ENCODE data around the gene BARX1.

The BARX1 gene

DNA sequence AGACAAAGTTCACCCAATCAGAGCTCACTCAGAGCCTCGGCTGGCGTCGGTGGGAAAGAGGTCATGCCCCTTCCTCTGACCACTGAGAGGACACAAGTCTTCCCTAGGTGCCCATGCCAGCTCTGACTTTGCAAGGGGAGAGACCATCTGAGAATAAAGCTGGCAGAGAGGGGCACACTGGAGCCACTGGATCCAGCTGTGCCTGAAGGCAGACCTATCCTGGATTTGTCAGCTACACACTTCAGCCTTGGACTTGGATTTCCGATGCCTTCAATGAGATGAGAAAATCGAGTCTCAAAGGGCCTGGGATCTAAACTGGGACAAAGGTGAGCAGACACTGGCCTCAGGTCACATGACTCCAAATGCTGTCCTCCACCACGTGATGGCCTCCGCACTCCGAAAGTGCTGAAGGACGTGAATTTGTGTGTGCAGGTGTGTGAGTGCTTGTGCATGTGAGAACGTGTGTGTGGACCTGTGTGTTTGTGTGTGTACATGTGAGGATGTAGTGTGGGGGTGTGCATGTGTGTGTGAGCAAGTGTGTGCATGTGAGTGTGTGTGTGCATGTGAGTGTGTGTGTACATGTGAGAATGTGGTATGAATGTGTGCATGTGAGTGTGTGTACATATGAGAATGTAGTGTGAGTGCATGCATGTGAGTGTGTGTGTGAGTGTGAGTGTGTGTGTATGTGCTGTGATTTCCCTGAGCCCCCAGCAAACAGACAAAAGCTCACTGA is 37.9 kb downstream of the BARX1 start:
- DNase-seq (ENCODE audit: low read depth in 2 of 2), result no peak

DNA sequence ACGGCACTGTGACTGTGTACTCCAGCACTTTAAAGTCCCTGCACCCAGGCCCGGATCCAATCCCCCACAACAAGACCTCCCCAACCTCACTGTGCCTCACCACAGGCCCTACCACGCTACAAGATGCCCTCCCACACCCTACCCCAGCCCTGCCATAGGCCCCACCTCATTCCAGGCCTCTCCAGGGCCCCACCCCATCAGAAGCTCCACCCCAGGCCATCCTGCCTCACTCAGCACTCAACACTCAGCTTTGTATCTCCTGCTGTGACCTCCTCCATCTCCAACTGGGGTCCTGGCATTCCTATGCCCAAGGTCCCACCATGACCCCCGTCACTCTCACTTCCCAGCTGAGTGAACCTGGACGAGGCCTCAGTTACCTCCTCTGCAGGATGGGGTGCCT is 38.8 kb downstream of the BARX1 start:
- DNase-seq (ENCODE audit: low read depth in 2 of 2), result no peak

DNA sequence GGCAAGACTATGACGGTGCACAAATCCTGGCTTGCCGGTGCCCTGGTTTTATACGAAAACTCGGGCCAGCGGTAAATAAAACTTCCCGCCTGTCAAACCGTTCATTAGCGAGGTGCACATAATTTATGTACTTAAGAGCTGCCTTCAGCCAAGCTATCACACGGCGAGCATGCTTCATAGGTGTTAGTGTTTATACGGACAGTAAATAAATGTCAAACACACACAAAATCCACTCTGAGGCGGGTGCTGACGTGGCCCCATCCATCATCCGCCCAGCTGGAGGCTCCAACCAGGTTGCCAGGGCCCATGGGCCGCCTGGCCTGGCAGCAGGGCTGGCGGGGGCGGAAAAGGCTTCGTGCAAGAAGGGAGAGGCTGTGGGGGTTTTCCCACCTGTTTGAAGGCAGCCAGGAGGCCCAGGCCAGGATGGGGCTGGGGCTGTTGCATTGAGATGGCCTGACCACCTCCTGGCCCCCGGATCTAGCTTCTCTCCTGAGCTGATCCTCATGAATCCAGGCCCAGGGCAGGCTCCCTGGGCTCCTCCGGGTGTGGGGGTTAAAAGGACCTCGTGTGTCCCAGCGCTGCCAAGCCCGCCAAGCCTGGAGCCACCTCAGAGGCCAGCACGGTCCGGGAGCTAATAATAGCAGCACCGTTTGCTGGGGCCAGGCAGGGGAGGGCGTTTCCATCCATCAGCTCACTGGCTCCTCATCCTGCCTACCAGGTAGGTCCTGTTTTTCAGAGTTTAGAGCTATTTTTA is 43.2 kb downstream of the BARX1 start:
- DNase-seq (ENCODE audit: low read depth in 2 of 2), result no peak

DNA sequence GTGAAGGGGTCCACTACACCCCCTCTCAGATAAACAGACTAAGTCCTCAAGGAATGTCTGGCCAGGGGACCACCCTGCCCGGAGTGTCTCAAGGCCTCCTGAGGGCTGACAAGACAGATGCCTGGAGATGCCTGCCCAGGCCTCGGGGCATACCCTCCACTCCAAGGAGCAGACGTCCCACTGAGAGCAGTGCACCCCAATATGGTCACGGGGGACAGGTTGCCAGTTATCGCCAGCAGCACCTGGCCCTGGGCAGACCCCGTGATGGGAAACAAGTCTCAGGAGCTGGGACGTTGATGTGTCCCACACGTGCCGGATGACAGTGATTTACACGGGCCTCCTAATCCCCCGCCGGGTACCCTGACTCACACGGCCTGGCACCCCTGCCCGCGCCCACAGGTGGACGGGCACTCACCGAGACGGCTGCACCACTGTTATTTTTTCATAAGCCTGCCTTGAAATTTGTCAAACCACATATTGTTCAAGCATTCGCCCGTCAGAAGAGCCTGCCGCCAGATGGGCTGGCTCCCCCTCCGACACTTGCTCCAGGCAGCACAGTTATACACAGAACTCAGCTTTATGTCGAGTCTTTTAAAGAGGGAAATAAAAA is 43.9 kb downstream of the BARX1 start:
- DNase-seq (ENCODE audit: low read depth in 2 of 2), result no peak

DNA sequence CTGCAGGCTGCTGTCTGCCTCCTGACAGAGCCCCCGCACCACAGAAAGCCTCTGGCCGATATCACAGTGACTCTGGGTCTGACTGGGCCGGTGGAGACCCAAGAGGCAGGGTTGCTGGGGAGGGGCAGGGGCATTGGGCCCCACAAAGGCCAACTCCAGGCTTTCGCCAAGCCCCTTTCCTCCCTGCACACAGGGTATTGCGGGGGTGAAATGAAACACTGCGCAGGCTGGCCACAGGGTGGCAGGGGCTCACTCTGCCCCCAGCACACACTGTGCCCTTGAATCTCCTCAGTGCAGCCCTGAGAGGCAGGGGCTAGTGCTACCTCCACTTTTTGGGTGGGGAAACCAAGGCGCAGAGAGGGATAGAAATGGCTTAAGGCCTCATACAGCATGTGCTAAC is 44.6 kb downstream of the BARX1 start:
- DNase-seq (ENCODE audit: low read depth in 2 of 2), result no peak

DNA sequence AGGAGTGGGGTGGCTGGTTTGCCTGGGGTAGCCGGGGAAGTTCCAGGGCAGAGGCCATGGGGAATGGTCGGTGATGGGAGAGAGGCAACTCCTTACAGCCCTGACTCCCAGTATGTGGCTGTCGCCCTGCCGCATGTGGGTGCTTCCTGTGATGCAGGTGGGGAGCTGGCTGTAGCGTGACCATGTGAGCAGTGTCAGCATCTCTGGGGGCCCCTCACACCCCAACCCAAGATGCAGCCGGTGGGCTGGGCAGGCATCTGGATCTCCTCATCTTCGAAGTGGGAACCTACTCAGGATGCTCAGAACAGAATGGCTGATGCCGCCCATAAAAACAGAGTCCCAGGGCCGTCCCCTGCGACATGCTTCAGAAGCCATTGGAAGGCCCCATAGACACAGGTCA is 45.0 kb downstream of the BARX1 start:
- no peak for DNase-seq (ENCODE audit: low read depth in 2 of 2)

DNA sequence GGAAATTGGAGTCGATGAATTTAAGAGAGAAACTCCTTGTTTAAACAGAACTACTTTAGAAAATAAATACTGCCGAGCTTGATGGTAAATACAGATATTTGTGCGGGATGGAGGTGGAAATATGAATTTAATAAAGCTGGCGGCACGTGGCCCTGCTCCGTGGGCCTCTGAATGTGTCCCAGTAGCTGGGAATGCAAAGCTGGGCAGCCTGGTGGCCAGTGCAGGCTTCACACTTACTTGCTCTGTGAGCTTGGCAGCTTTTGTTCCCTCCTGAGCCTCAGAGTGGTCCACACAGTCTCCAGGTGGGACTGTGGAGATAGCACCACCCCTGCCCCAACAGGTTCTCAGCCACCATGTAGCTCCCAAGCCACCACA is 45.9 kb downstream of the BARX1 start:
- DNase-seq (ENCODE audit: low read depth in 2 of 2), result no peak

DNA sequence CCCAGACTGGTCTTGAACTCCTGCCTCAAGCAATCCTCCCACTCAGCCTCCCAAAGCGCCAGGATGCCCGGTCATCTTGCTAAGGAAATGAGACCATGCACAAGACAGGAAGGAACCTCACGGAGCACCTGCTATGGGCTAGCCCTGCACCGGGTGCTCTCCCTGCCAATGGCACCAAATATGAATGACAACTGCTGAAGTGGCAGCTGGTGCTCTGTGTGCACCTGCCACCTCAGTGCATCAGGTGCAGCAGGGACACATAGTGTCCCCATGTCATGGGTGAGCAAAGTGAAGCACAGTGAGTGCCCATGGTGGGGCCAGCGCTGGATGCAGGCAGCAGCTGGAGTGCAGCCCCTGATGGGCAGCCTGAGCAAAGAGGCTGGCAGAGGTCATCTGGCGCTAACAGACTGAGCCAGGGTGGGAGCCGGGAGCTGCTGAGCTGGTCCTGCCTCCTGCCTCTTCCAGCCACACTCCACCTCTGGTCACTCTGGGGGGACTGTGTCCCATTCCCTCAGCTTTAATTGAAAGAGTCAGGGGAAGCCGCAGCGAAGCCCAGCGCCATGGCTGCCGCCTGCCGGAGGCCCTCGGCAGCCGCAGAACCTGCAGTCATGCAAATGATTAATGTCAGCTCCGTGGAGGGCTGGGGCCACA is 46.4 kb downstream of the BARX1 start:
- DNase-seq (ENCODE audit: low read depth in 2 of 2), result no peak

DNA sequence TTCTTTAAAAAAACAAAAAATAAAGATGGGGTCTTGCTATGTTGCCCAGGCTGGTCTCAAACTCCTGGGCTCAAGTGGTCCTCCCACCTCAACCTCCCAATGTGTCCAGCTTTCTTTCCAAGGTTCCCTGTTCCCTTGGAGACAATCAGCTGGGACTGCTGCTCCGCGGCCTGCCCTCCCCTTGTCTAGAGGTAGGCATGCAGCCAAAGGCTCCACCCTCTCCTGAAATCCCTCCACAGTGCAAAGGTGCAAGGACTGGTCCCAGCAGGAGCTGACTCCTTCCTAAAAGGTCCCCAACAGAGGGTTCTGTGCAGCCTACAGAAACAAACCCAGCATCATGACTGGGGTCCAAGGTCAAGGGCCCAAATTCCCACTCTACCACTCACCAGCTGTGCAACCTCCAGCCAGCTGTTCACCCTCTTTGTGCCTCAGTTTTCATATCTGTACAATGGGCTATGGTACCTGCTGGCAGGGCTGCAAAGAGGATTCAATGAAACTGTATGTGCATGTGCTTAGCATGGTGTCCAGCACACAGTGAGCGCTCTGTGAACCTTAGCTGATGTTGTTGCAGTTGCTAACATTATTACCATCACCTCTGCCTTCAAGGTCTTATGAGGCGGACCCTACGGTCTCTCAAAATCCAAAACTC is 47.5 kb downstream of the BARX1 start:
- no peak for DNase-seq (ENCODE audit: low read depth in 2 of 2)

DNA sequence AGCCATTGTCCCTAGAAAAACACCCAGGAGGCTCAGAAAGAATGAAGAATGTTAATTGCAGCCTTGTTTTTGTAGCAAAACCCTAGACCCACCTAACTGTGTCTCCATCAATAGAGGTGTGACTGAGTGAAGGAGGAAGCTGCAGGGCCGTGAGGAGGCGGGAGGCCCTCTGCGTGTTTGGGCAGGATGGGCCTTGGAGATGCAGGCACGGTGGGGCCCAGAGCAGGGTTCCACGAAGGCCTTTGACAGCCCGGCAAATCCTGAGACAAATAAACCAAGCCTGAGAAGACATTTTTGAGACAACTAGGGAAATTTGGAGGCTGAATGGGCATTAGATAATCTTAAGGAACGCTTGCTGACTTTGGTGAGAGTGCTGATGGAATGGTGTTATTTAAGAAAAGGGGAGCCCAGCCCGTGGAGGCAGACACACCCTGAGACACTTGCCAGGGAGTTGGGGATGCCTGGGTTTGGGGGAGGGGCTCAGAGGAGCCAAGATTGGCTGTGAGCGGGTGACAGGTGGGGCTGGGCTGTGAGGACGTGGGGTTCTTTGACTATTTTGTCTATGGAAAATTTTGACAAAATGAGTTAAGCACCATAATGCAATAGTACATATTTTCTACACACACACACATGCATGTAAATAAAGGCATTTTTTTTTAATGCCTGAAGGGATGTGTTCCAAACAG is 48.8 kb downstream of the BARX1 start:
- DNase-seq (ENCODE audit: low read depth in 2 of 2), result no peak

DNA sequence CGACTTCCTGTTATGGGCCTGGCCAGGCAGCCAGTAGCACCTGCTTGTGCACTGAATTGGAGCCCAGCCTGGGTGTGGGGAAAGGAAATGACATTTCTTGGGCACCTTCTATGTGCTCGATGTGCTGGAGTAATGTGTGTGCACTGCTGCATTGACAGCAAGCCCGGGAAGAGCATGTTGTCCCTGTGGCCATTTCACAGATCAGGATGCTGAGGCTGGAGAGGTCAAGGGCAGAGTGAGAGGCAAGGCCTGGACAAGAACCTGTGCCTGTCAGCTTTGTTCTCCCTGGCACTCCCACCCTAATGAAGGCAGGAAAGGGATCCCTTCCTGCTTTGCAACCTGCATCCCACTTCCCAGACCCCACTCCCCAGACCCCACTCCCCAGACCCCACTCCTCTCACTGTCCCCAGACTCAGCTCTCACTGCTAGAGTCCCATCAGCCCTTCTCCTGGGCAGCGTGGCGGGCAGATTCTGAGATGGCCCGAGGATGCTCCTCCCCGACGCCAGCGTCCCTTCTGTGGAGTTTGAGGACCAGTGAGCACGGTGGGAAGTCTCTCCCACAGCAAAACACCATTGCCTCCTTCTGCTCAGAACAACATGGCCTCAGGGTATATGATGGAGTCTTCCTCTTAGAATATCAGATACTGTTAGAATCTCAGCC is 49.6 kb downstream of the BARX1 start:
- DNase-seq (ENCODE audit: low read depth in 2 of 2), result no peak

DNA sequence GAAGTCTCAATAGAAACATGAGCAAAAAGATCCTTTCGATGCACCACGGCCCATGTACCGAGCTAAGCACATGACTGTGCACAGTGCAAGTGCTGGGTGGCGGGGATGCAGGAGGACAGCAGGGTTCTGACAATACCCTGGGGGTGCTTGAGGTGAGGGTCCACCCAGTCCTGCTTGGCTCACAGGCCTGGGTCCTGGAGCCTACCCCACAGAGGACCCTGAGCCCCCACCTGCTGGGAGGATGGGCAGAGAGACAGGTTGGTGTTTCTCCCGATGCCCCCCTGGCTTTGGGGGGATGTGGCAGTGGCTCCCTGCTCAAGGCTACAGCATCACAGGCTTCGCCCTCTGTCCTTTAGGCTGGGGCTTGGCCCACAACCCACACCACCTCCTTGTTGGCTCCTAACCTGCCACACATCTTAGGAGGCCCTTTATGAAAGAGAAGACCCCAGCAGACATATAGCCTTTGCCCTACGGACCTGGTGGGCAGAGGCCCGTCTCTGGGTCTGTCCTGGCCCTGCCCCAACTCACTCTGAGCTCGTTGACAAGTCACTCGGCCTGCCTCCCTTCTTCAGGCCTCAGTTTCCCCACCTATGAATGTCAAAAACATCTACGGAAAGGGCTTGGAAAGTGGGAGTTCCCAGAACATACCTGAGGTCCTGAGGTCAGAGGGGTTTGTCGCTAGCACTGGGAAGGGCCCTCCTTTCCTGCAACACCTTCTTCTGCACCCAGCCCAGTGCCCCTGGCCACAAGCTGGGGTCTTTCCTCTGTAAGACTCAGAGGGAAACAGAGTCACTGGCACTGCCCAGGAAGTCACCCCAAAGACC is 50.3 kb downstream of the BARX1 start:
- DNase-seq (ENCODE audit: low read depth in 2 of 2), result no peak

DNA sequence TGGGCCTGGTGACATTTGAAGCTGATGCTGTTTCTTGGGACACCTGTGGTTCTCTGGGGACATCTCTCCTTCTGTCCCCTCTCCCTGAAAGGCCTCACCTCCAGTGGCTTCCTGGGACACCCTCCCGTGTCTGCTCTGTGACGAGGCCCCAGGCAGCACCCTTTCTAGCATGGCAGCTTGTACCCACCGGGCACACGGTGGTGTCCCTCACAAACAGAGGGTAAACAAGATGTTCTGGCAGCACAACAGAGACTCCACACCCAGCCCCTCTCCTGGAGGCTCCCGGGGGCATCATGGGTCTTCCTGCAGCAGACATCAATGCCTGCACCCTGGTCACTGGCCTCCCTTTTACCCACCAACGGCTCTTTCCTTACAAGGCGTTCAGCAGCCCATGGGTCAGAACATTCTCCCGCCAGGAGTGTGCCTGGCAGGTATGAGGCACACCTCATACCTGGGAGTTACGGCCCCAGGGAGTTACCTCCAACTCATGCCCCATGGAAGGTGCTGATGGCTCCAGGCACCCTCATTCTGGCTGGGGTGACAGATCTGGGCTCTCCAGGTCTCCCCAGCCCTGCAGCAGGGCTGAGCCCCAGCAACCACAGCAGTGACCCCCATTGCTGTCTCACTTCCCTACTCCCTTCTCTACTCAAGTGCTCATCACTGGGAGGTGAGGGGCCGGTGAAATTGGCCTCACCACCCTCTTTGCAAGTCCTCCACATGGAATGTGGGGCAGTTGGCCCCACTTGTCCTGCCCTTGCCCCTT is 51.1 kb downstream of the BARX1 start:
- DNase-seq (ENCODE audit: low read depth in 2 of 2), result no peak

DNA sequence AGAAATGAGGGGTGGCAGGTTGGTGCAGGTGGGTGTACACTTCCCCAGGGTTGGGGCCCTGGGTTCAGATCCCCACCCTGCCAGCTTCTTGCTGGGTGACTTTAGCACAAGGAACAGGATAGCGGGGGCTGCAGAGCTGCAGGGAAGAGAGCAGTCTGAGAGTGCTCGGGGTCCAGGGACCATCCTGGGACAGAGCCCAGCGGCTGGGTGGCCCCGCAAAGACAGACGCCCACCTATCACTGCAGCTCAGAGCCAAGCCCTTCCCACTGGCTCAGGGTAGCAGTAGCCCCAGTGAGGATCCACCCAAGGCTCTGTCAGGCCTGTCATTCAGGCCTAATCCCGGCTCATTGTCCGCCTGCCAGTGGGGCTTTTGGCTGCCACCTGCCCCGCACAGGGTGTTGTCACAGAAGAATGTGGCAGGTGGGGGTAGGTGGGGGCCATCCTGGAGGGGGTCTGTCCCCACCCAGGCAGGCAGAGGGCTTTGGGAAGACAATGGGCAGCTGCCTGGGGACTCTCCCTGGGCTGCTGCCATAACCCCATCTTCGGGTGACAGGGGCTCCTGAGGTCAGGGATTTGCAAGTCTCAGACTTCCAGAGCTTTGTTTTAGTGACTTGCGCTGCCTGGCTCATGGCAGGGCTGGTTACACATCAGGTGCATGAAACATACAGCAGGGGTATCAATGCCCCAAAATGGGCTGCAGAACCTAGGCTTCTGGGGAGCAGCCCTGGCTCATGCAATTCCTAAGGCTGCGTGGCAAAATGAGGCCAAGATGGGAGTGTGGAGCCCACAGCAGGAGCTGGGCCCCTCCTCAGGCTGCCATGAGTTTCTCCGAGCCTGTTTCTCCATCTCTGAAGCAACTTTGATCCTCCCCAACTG is 52.1 kb downstream of the BARX1 start:
- DNase-seq (ENCODE audit: low read depth in 2 of 2), result no peak

DNA sequence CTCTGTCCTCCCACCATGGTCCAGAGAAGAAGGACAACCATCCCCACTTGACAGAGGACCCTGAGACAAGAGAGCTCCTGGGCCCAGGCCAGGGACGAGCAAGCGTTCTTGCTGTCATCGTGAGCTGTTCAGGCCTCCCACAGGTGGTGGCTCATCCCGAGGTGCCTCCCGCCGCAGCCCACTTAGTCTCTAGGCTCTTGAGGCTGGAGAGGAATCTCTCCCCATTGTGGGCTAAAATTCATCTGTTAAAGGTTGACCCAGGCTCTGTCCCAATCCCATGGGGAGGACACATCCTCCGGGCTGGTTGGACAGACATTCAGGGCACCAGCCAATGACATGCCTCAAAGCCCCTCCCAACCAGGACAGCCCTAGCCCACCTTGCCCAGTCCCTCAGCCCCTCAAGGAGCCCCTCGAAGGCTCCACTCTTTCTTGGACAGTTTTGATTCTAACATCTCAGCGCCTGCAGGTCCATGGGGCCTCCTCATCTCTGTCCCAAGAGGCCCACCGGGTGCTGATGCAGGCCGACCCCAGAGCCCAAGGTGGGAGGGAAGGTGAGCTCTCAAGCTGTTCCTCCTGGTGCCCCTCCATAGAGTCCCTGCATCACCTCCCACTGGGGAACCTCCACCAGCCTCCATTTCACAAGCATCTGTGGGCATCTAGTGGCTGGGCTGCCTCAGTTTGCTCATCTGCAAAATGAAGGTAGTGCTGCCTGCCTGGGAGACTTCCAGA is 52.9 kb downstream of the BARX1 start:
- no peak for DNase-seq (ENCODE audit: low read depth in 2 of 2)
